Ecto neural progenitor cell (in vitro differentiated cells): Measurements from ENCODE around the gene EML4.
A peak's percentile ranks its signal among the peaks of the same experiment; 100 is the strongest.
"Not testable (repeated sequence)": the region's sequence is repeated elsewhere in the genome, so short reads cannot be mapped to it uniquely, and the experiment has no call there.

ENCODE experiments used
- DNase-seq: peaks from one replicate; pipeline ENCODE4 v3.0.0-alpha.2; 2018; ENCODE audit warnings: low spot score

The EML4 gene

GRCh38 chr2:42359304-42359964, 190.3 kb downstream of the EML4 start:
- no peak for DNase-seq

- DNase-seq, result no peak
Measured at GRCh38 chr2:42359965-42360483, 190.9 kb downstream of the EML4 start.

- DNase-seq, result no peak
Measured at GRCh38 chr2:42360493-42360889, 191.3 kb downstream of the EML4 start.

GRCh38 chr2:42360890-42361727, 192.0 kb downstream of the EML4 start, which contains the start of gene COX7A2L:
Gene COX7A2L (minus strand): TSS chr2:42361217. CDS start chr2:42361161, 56 bp downstream.
- peak; percentile 98 for DNase-seq

- DNase-seq, result no peak
Measured at GRCh38 chr2:42361728-42362283, 192.7 kb downstream of the EML4 start.

GRCh38 chr2:42363413-42363812, 194.3 kb downstream of the EML4 start:
- DNase-seq, result no peak

- DNase-seq, result no peak
Measured at GRCh38 chr2:42364658-42365057, 195.5 kb downstream of the EML4 start.

- DNase-seq, result no peak
Measured at GRCh38 chr2:42366411-42366810, 197.3 kb downstream of the EML4 start.

- no peak for DNase-seq
Measured at GRCh38 chr2:42367835-42368234, 198.7 kb downstream of the EML4 start.

- DNase-seq, result no peak
Measured at GRCh38 chr2:42368817-42369531, 199.8 kb downstream of the EML4 start.

- no peak for DNase-seq
Measured at GRCh38 chr2:42369532-42370229, 200.5 kb downstream of the EML4 start.

- no peak for DNase-seq
Measured at GRCh38 chr2:42371611-42372473, 202.7 kb downstream of the EML4 start.

GRCh38 chr2:42372474-42373200, 203.5 kb downstream of the EML4 start:
- DNase-seq, result no peak

GRCh38 chr2:42376758-42377157, 207.6 kb downstream of the EML4 start:
- DNase-seq, result no peak

- DNase-seq, result no peak
Measured at GRCh38 chr2:42378415-42378814, 209.3 kb downstream of the EML4 start.

GRCh38 chr2:42380026-42380425, 210.9 kb downstream of the EML4 start:
- not testable (repeated sequence) for DNase-seq

- DNase-seq, result no peak
Measured at GRCh38 chr2:42382144-42382543, 213.0 kb downstream of the EML4 start.
